Stimulated activated CD8-positive, alpha-beta memory T cell treated with anti-CD3 and anti-CD28 coated beads, Interleukin-4, amount 100 ng/mL, for 4 hours (primary cell): Measurements from ENCODE around the gene AP3B2.
A peak's percentile ranks its signal among the peaks of the same experiment; 100 is the strongest.

Source experiments
- DNase-seq, 2 donors: peaks; one replicate each; pipeline ENCODE4 v3.0.0-alpha.2; 2020; ENCODE audit warnings: low read depth in 2 of 2, low spot score in 1 of 2

The AP3B2 gene

GRCh38 chr15:82698711-82699345 lies 10.8 kb downstream of the AP3B2 start:
- DNase-seq: no peak

GRCh38 chr15:82697735-82698407 lies 11.8 kb downstream of the AP3B2 start:
- DNase-seq: no peak

- DNase-seq: no peak
These were observed 17.5 kb downstream of the AP3B2 start for GRCh38 chr15:82692171-82692570.

GRCh38 chr15:82689147-82689546 lies 20.5 kb downstream of the AP3B2 start:
- no peak for DNase-seq

- no peak for DNase-seq
These were observed 21.0 kb downstream of the AP3B2 start for GRCh38 chr15:82688691-82689090.

GRCh38 chr15:82681371-82681770 lies 28.3 kb downstream of the AP3B2 start:
- DNase-seq: no peak

GRCh38 chr15:82680200-82681102 lies 29.2 kb downstream of the AP3B2 start:
- peak; percentile 54 to 66 for DNase-seq

- no peak for DNase-seq
These were observed 30.0 kb downstream of the AP3B2 start for GRCh38 chr15:82679626-82680199.

- no peak for DNase-seq
These were observed 31.9 kb downstream of the AP3B2 start for GRCh38 chr15:82677720-82678323.

- no peak for DNase-seq
These were observed 34.8 kb downstream of the AP3B2 start for GRCh38 chr15:82674873-82675272.

- DNase-seq: no peak
These were observed 39.0 kb downstream of the AP3B2 start for GRCh38 chr15:82670699-82671098.

- DNase-seq: no peak
These were observed 43.1 kb downstream of the AP3B2 start for GRCh38 chr15:82666606-82667005.

- DNase-seq: no peak
These were observed 45.7 kb downstream of the AP3B2 start for GRCh38 chr15:82664021-82664420.

- DNase-seq: no peak
These were observed 46.5 kb downstream of the AP3B2 start for GRCh38 chr15:82663186-82663600.

GRCh38 chr15:82662641-82663040 lies 47.0 kb downstream of the AP3B2 start:
- no peak for DNase-seq

- DNase-seq: no peak
These were observed 49.3 kb downstream of the AP3B2 start for GRCh38 chr15:82660378-82660777.

GRCh38 chr15:82656641-82657266 lies 52.9 kb downstream of the AP3B2 start:
- no peak for DNase-seq

- DNase-seq: no peak
These were observed 54.1 kb downstream of the AP3B2 start for GRCh38 chr15:82655606-82656005.

GRCh38 chr15:82653483-82654168 lies 56.0 kb downstream of the AP3B2 start:
- no peak for DNase-seq

GRCh38 chr15:82651708-82652107 lies 58.0 kb downstream of the AP3B2 start:
- DNase-seq: no peak
